GM19023 (cell line): ENCODE measurements around the gene USP28.
"Not testable (repeated sequence)": the region's sequence is repeated elsewhere in the genome, so short reads cannot be mapped to it uniquely, and the experiment has no call there.

Experiments used
- ATAC-seq: cut with Tn5 transposase; IDR thresholded peaks from one replicate; pipeline ENCODE4 v1.9.1; 2021; ENCODE audit warnings: mild to moderate bottlenecking, moderate library complexity; ENCODE audit not compliant: unreplicated experiment

Gene USP28

DNA sequence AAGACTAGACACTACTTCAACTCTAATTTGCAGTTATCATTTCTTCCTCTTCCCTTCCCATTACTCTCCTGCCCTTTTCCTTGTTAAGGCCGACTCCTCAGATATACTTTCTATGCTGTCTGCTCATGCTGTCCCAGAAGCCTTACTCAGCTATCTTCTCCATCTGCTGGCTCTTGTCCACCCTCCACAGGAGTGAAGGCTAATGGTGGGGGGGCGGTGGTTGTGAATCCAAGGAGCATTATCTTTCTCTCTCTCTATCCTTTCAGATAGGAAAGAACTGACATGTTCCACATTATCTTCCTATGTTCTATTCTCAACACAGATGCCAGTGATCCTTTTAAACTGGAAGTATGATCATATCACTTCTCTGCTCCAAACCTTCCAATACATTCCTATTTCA, 37.4 kb downstream of the USP28 start:
- ATAC-seq, result no peak

DNA sequence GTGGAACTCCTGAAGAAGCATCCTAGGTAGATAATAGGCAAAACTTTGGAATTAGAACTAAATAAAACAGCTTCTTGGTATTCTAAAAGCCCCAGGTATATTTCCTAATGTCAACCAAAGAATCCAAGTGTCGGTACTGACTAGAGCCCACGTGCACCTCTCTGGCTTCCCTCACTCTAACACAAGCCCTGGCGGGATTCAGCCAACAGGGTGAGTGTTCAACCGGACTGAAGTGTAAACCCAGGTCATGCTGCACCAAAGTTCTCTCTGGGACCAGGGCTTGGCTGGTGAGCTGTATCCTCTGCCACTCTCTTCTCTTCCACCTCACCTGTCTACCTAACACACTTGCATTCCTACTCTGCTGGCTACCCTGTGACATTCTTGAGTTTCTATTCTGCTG, 40.1 kb downstream of the USP28 start:
- no peak for ATAC-seq

DNA sequence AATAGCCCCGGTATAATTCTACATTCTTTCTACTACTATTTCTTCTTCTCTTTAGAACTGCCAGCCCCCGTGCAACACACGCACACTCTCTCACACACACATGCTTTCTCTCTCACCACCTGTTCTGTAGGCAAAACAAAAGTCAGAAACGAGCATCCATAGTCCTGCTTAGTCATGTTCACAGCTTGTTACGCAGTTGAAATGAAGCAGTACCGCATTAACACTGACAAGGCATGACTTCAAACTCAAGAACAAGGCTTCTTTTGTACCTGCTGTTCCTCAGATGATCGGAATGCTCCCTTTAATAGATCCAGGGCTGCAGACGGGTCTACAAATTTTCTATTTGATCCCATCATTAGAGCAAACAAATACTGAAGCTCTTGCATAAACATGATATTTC, 42.2 kb downstream of the USP28 start:
- ATAC-seq, result no peak

DNA sequence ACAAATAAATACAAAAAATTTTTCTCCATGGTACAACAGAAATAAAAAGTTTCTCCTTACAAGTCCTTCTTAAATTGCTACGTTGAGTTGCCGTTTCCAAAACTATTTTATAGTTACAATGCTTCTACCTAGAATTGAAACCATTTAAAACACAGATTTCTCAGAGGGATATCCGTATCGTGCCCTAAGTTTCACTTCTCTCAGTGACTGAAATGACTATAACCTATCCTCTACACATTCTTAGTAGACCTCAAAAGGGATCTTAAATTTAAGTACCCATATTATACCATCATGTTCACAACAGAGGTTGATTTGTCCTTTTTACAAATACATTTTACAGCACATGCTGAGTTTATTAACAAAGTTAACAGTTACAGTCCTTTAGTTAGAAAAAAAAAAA, 44.1 kb downstream of the USP28 start:
- peak; percentile 71 for ATAC-seq

DNA sequence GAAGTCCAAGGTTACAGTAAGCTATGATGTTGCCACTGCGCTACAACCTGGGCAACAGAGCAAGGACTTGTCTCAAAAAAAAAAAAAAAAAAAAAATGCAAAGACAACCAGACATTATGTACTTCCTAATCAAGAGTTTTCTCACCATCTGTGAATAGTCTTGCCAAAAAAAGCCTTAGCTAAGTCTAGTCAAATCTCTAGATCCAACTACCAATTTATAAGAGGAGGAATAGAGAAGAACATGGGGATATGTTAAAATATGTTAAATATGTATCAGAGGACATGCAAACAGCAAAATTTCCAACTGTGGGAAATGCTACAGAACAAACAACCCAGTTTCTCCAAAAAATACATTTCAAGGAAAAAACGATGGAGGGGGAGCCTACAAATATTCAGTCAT, 45.6 kb downstream of the USP28 start:
- ATAC-seq, result no peak

DNA sequence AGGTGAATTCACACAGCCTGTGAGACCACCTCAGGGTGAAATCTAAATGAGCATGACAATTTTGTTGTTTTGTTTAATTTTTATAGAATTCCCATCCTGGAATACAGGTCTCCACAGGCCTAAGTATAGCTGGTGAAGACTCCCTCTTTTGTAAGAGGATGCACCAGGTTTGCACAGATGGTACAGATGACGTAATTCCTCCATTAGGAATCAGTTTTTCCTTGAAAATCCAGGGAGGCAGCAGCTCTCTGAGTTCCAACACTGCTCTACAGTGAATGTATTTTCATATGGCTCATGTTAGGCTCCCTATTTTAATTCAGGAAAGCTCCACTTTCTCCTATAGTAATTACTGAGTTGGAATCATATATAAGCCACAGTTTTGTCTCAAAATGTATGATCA, 47.2 kb downstream of the USP28 start:
- ATAC-seq, result no peak

DNA sequence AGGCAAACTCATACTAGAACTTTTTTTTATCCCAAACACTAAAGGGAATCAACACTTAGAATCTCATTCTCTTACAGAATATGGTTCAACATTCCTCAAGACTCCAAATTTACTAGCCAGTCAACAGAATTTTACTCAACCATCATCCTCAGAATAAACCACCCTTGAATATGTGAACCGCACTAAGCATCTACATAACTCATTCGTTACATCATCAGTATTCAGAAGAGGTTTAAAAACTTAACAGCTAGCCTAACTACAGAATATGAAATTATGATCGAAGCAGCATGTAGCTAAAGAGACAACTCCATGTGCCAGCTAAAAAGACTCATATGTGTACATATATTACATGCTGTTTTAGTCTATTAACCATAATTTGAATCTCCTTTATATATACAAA, 47.9 kb downstream of the USP28 start:
- ATAC-seq, result no peak

DNA sequence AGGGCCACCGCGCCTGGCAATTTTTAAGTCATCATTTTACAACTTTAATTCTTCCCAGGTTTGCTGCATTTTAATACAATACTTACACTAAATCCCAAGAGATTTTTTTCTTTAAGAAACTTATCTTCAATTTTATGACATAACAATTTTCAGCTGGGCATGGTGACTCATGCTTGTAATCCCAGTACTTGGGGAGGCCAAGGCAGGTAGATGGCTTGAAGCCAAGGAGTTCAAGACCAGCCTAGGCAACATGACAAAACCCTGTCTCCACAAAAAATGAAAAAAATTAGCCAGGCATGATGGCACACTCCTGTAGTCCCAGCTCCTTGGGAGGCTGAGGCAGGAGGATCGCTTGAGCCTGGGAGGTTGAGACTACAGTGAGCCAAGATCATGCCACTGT, 56.9 kb downstream of the USP28 start:
- no peak for ATAC-seq

DNA sequence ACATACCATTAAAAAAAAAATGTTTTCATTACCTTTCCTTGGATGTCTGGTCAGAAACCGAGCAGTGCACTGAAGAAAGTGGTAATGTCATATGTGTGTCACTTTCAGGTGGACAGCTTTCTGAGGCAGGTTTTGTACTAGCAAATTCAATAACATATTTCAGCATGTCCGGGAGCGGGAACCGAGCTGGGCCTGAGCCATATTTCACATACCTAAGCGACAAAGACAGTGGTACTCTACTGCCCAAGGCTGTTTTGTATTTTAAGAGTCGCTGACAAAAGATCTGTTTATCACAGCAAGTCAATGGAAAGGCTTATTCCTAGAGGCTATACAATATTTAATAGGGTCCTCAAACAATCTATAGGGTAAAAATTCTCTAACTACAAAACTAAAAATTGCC, 57.7 kb downstream of the USP28 start:
- no peak for ATAC-seq

DNA sequence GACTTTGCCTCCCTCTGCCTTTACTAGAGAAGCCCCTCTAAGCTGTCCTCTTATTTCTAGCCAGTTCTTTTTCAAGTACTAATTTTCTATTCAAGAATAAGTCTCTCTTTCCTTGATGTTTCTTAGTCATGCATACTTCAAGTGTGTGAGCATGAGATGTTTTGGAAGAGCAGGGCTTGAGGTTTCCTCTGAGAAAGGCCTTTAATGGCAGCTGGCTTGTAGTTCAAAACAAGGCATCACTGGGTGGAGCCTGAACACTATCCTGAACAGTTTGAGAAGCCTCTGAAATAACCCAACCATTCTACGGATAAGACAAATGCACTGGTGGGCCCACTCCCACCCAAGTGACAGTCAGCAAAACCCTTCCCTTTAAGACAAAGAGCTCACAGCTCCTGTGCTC, 58.2 kb downstream of the USP28 start:
- ATAC-seq, result no peak

DNA sequence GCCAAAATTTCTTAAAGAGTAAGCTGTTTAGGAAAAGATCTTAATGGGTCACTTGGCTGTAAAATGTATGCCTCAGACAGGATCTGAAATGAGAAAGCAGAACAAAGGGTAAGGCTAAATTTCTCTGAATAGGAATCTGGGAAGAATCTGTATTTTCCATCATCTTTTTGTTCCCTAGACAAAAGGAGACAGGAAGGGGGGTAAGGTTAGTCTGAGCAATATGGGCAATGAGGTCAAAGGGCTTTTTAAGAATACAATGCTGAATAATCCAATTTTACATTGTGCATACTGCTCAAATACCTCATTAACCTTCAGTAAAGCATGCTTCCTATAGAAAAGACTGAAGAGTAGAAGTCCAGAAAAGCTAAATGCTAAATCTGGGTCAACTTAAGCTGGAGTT, 61.2 kb downstream of the USP28 start:
- ATAC-seq, result no peak

DNA sequence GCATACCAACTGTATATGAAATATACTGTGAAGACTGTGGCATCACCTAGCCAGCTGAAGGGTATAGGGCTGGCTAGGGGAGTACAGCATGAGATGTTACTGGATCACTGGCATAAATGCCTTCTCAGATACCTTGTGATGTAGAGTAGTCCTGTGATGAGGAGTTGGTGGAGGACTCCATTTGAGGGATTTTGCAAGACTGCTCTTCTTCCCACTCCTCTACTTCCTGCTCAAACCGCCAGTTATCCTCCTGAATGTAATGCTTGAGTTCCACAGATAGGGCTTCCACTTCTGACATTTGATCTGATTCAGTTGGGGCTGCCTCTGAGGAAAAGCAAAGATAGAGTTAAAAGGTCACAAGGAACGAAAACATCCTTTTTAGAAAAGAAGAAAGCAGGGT, 66.4 kb downstream of the USP28 start:
- no peak for ATAC-seq

DNA sequence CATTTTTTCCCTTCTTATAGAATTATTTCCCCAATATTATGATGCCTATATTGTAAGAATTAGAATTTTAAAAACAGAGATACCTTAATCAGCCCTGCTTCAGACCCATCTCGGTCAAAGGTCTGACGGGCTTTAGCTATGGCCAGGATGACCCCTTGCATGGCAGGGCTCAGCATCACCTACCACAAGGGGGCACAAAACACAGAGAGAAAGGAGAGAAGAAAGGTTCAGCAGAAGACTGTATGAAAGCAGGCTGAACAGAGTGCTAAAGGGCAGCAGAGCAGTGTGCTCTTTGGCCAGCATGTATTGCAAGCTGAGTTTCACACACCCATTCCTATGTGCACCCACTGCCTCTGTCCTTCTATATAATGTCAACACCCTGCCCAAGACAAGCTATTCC, 69.0 kb downstream of the USP28 start:
- ATAC-seq, result no peak

DNA sequence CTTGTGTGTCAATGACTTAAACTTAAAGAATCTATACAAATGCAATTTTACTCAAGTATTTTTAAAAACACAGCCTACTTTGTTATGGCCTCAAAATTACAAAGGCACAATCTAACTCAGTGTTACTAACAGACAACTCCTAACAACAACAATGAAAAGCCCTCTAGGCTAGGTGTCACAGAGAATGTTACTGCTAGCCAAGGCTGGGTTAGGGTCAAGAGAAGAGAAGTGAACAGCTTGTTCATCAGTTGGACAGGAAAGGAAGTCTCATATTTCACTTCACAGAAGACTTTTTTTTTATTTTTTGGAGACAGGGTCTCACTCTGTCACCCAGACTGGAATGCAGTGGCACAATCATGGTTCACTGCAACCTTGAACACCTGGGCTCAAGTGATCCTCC, 69.7 kb downstream of the USP28 start:
- ATAC-seq, result no peak

DNA sequence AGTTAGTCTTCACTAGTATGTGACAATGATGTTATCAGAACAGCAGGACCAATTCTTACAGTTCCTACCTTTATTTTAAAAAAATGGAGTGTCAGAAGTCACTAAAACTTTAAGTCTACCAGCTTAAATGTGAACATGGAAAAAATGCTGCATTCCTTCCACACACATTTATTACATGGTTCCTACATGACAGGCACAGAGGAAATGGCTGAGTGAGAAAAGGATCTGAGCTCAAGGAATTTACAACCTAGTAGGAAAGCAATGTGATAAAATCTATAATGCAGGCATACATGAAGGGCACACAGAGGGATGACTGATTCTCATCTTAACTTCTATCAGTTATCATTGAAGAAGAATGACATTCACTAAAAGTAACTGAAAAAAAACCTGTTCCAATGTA, 72.8 kb downstream of the USP28 start:
- ATAC-seq, result no peak

DNA sequence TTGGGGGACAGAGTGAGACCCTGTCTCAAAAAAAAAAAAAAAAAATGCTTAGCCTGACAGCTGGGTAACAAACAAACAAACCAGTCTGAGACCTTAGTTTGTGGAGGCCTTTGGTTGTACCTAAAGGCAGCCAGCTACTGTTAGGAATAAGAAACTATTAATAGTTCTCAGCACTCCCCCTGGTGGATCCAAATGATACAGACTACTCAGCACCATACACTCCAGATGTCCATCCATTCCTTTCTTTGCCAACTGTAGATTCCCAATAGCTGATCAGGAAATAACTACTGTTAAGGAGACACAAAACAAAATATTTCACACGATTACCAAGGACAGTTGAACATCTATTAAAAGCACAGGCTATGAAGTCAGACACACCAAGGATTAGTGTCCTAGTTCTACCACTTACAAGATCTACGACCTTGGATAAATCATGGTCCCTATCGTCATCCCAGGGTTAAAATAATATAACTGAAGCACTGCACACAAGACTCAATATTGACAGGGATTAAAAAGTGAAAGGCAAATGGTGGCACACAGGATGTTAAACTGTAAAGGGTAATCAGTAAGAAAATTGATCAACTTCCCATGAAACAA, 78.6 kb downstream of the USP28 start:
- peak; percentile 60 for ATAC-seq

DNA sequence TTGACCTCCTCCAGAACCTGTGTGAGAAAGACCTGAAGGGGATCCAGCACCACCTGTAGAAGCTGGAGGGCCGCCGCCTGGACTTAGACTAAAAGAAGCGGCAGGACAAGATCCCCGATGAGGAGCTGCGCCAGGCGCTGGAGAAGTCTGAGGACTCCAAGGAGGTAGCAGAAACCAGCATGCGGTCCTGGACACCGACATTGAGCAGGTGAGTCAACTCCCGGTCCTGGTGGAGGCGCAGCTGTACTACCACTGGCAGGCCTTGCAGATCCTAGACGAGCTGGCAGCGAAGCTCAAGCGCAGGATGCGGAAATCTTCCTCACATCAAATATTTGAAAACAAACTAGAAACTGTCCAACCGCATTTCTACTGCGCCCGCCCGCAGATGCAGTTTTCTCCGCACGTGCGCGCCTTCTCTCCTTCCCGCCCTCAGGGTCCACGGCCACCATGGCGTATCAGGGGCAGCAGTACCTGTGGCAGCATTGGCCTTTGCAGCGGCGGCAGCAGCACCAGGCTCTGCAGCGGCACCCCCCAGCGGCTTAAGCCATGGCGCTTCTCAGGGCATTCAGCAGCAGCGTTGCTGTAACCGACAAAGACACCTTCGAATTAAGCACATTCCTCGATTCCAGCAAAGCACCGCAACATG, 85.6 kb downstream of the USP28 start:
- no peak for ATAC-seq

DNA sequence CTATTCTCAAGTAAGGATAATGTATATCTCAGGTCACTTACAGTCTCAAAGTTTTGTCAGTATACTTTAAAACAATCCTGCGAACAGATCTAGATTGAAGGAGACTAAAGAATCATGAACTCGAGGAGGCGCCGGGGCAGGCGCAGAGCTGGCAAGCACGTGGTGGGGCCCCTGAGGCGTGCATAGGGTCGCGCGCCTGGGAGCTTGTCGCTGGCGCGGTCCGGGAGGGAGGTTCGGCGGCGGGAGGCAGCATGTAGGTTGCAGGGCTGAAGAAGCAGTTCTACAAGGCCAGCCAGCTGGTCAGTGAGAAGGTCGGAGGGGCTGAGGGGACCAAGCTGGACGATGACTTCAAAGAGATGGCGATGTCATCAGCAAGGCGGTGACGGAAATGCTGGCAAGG, 86.4 kb downstream of the USP28 start:
- not testable (repeated sequence) for ATAC-seq

DNA sequence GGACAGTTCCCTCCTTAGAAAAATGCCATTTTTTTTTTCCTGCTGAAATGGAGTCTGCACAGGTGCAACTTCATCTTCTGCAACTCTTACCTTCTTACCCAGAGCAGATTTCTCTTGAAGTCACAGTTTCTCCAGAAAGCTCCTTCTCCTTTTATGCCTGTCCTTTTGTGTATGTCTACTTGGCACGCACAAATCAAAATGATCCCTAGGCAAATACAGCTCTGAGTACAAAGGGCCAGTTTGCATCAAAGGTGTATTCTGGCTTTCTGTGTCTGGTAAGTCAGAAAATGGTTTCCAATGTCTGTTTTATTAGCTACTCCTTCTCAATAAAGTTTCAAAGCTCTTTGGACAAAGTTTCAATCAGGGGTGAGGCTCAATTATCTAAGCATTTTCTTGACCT, 93.2 kb downstream of the USP28 start:
- ATAC-seq, result no peak

DNA sequence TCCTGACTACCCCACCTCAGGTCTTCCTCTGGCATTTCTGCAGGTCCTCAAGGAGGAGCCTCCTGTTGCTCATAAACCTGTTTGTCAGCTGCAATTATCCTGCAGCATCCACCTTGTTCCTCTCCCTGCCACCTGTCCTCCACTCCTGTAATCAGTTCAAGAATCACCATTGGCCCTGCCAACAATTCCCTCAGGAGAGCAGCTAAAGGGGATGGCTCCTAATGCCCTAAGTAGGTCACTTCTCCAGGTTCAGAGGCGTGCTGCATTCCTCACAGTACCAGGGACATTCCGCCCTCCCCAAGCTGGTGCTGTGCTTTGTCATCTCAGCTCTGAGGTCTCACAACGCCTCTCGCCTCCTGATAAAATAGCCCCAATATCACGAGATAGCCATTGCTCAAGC, 93.7 kb downstream of the USP28 start:
- ATAC-seq, result no peak

DNA sequence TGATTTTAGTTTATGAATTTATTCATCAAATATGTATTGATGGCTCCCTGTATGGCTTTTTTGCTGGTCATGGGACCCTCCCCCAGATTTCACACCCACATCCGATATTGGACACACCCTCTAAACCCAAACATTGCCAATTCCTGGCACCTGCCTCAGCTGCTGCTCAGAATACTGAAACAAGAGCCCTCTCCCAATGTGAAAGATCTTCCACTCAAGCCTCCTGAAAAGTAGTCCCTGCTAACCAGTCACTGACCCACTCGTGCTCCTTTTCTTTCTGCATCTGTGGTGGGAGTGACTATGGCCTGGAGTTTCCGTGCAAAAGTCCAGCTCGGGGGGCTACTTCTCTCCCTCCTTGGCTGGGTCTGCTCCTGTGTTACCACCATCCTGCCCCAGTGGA, 95.9 kb downstream of the USP28 start, which contains the start of gene CLDN25:
TSS of gene CLDN25 (plus strand) at position 301 of the 400 bp plus-strand sequence. CDS start at position 301, 0 bp downstream.
- ATAC-seq, result no peak

DNA sequence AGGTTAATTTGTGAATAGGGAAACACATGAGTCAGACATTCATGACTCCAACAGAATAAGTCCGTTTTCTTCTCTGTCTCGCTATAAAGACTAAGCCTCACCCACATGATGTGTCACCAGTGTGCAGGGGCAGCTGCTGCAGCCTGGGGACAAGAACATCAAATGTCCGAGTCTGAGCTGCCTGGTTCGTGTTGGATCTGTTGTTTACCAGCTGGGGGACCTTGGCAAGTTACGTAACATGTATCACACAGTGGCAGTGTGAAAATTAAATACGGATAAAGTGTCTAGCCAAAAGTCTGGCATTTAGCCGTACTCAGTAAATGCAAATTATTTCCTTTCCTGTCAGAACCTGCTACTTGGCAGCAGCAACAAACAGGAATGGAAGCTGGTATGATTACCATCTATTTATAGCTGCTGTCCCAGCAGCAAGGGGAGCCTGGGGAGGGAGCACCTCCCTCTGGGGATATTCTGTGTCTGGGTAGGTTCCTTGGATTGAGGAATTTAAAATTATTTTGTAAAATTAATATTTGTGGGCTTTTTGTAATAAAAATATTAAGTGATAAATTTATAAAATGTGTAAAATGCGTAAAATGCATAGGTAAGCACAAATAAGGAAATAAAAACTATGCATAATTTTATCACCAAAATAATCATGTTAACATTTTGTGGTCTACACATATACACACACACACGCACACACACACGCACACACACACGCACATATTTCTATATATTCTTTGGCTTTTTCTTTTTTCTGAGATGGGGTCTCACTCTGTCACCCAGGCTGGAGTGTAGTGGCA, 97.1 kb downstream of the USP28 start:
- no peak for ATAC-seq
